Cardiac fibroblast (primary cell): ENCODE data around the gene KRTAP2-1.
A peak's percentile ranks its signal among the peaks of the same experiment; 100 is the strongest.
"Not testable (repeated sequence)": the region's sequence is repeated elsewhere in the genome, so short reads cannot be mapped to it uniquely, and the experiment has no call there.

Experiments used
- DNase-seq, 2 donors: peaks; one replicate each; pipeline versions ENCODE4 v3.0.0 to v3.0.0-alpha.2; 2010; ENCODE audit warnings: low read depth in 2 of 2
- H3K4me3 ChIP-seq, 2 donors: replicated peaks in 1 of 2; 1 replicate in 1 of 2; 2 replicates in 1 of 2; pipeline ENCODE4 v1.5.1; 2011; ENCODE audit warnings: low read depth in 2 of 2, low read length in 2 of 2, mild to moderate bottlenecking in 2 of 2, moderate library complexity in 1 of 2
- TF ChIP-seq, protein P1 (sequence below): IDR thresholded peaks from one replicate; pipeline ENCODE4 v1.5.1; 2011; ENCODE audit warnings: low read depth, mild to moderate bottlenecking, low read length, inconsistent platforms

KRTAP2-1 gene

DNA sequence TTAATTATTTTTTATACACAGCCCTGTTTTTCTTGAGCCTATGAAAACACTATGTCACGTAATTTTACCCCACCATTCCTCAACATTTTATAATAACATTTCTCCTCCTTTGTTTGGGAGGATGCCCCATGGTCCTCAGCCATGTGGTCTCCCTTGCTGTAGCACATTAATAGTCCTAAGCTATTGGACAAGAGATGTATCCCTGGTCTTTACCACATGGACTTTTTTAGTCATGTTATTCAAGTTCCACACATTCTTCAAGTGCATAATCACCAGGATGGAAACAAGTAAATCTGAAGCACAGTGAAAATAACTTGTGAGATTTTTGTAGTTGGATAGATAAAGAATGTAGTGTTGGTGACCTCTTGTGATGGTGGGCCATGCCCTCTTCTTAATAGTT is 14.8 kb upstream of the KRTAP2-1 start:
- no peak overlapping the region for H3K4me3 ChIP-seq
- DNase-seq, result peak; percentile 46 to 88
- TF ChIP-seq, protein P1, sequence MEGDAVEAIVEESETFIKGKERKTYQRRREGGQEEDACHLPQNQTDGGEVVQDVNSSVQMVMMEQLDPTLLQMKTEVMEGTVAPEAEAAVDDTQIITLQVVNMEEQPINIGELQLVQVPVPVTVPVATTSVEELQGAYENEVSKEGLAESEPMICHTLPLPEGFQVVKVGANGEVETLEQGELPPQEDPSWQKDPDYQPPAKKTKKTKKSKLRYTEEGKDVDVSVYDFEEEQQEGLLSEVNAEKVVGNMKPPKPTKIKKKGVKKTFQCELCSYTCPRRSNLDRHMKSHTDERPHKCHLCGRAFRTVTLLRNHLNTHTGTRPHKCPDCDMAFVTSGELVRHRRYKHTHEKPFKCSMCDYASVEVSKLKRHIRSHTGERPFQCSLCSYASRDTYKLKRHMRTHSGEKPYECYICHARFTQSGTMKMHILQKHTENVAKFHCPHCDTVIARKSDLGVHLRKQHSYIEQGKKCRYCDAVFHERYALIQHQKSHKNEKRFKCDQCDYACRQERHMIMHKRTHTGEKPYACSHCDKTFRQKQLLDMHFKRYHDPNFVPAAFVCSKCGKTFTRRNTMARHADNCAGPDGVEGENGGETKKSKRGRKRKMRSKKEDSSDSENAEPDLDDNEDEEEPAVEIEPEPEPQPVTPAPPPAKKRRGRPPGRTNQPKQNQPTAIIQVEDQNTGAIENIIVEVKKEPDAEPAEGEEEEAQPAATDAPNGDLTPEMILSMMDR, result no peak

- DNase-seq, result peak; percentile 43 to 91
- TF ChIP-seq, protein P1, result no peak
These were observed 13.0 kb upstream of the KRTAP2-1 start, which contains the start of gene KRTAP2-3 for GRCh38 chr17:41060052-41060604. TSS of gene KRTAP2-3 (minus strand) at chr17:41060114. CDS start at chr17:41060050, 64 bp downstream.

GRCh38 chr17:41059276-41060051 is 12.3 kb upstream of the KRTAP2-1 start:
- H3K4me3 ChIP-seq, result not testable (repeated sequence)
- peak; percentile 29 to 87 for DNase-seq

More at GRCh38 chr17:41060052-41060604, 13.0 kb upstream of the KRTAP2-1 start, which contains the start of gene KRTAP2-3:
- H3K4me3 ChIP-seq, result no peak within 1 kb of the TSS

GRCh38 chr17:41058741-41059140 is 11.6 kb upstream of the KRTAP2-1 start:
- DNase-seq, result peak in 1 of 2 donors; percentile 31
- H3K4me3 ChIP-seq, result no peak overlapping the region
- TF ChIP-seq, protein P1, result no peak

DNA sequence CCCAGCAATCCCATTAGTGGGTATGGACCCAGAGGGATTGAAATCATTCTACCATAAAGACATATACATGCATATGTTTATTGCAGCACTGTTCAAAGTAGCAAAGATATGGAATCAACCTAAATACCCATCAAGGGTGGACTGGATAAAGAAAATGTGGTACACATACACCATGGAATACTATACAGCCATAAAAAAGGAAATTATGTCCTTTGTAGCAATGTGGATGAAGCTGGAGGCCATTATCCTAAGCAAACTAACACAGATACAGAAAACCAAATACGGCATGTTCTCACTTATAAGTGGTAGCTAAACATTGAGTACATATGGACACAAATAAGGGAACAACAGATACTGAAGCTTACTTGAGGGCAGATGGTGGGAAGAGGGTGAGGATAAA is 10.4 kb upstream of the KRTAP2-1 start:
- no peak for DNase-seq
- no peak overlapping the region for H3K4me3 ChIP-seq
- TF ChIP-seq, protein P1, result no peak

GRCh38 chr17:41055130-41055529 is 8.0 kb upstream of the KRTAP2-1 start, which contains the start of gene KRTAP2-2:
TSS of gene KRTAP2-2 (minus strand) at chr17:41055230. CDS start at chr17:41055211, 19 bp downstream.
- not testable (repeated sequence) for DNase-seq, H3K4me3 ChIP-seq

GRCh38 chr17:41054556-41054955 is 7.4 kb upstream of the KRTAP2-1 start:
- H3K4me3 ChIP-seq, DNase-seq: not testable (repeated sequence)

DNA sequence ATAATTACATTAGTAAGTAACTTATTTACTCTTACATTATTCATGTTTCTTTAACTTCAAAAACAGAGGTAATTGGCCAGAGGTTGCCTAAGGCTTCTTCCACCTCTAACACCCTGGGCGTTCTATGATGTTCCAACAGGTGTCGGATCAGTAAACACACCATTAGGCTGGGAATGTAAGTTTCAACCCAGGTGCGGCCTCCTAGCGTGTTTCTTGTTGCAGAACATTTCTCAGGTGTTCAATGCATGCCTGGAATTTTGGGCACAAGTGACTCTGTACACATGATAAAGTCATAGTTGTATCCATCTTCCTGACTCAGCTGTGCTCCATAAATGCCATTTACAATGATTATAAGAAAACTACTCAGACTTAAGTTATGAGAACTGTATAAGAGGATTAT is 6.9 kb upstream of the KRTAP2-1 start:
- no peak overlapping the region for H3K4me3 ChIP-seq
- TF ChIP-seq, protein P1, result no peak
- DNase-seq, result no peak
